Inflammatory macrophage treated with lipopolysaccharide for 1 hour (primary cell): ENCODE data around the gene FOXQ1.
A peak's percentile ranks its signal among the peaks of the same experiment; 100 is the strongest.
"Not testable (repeated sequence)": the region's sequence is repeated elsewhere in the genome, so short reads cannot be mapped to it uniquely, and the experiment has no call there.

Experiments used
- DNase-seq, 2 donors: peaks; one replicate each; pipeline ENCODE4 v3.0.0-alpha.2; 2020 to 2022

Gene FOXQ1

DNA sequence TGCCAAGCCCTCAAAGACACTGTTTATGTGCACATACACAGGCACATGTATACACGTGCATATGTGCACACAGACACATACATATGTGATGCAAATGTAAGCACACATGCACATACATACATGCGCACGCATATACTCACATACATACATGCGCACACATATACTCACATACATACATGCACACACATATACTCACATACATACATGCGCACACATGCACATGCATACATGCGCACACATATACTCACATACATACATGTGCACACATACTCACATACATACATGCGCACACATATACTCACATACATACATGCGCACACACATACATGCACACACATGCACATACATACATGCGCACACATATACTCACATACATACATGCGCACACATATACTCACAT, 20.5 kb upstream of the FOXQ1 start:
- no peak for DNase-seq

- DNase-seq, result no peak
Measured at GRCh38 chr6:1295420-1295819, 16.5 kb upstream of the FOXQ1 start.

- DNase-seq, result no peak
Measured at GRCh38 chr6:1296079-1296478, 15.8 kb upstream of the FOXQ1 start.

DNA sequence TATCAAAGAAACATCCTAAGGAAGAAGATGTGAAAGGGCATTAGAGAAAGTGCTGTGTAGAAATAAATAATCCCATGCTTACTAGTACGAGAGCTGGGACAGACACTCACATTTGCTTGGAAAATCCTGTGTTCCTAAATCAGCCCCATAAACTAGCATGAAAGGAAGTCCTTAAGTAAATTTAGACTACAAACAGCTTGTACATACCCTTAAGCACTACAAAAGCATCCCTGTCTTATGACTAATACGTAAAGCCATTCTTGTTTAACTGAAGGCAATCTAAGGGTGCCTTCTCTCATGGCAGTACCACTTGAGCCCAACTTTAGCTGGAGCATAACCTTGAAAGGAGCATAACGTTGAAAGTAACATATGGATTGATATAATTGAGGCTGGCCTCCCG, 15.4 kb upstream of the FOXQ1 start:
- DNase-seq, result no peak

- no peak for DNase-seq
Measured at GRCh38 chr6:1297746-1298145, 14.2 kb upstream of the FOXQ1 start.

GRCh38 chr6:1298768-1299167, 13.1 kb upstream of the FOXQ1 start:
- DNase-seq, result no peak

GRCh38 chr6:1306133-1306532, 5.8 kb upstream of the FOXQ1 start:
- DNase-seq, result no peak

DNA sequence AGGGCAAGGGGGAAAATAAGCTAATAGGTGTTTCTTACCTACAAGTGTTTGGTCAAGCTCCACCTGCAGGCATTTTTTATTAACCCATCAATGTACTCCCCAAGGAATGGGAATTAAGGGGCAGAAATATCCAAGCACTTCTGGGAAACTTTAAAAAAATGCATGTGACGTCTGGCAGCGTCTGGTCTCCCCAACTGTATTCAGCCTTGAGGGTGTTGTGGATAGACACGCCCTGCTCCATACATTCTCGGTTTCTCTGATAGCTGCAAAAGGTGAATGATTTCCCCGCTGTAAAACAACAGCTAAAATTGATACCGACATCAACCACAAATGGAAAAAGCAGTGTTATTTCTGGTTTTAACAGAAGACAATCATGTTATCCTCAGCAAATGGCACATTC, 2.5 kb upstream of the FOXQ1 start:
- DNase-seq, result no peak

DNA sequence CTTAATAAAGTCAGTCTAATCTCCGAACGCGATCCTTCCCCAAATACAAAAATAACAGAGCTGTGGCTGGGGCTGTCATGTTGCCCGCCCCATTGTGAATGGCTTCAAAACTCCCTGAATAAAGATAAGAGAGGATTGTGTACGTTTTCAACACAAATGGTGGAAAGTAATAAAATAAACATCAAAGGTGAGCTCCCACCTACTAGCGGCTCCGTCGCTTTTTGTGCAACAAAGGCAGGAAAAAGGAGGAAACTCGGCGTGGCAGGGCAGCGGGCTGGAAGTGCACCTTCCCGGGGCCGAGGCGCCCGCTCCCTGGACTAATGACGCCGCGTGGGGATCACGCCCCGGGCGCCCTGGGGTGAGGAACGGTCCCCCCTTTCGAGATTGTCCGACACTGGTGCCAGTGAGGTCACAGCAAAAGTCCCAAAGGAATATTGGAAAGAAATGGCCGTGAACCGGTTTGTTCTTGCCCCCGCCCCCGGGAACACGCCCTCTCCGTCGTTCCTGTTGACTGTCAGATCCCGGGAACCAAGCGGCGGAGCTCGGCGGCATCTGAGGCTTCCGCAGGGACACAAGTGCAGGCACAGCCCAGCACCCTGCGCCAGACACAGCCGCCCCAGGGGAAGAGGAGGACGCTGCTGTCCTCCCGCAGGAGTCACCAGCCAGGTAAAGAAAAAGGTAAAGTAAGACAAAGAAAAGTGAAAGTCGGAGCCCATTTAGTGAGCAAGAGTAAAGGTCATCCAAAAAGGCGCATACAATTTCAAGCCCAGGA, 1.1 kb upstream of the FOXQ1 start:
- DNase-seq, result no peak

DNA sequence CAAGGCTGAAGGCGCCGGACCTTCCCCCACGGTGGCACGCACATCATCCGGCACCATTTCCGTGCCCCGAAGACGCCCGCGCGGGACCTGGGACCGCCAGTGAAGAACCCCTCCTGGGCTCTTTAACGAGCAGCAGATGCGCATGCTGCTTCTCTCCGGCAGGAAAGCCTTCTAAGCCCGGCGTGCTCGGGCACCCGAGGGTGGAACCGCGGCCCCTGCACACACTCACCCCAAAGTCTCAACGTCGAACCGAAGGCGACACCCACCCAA, 240 bp downstream of the FOXQ1 start:
- DNase-seq, result no peak

DNA sequence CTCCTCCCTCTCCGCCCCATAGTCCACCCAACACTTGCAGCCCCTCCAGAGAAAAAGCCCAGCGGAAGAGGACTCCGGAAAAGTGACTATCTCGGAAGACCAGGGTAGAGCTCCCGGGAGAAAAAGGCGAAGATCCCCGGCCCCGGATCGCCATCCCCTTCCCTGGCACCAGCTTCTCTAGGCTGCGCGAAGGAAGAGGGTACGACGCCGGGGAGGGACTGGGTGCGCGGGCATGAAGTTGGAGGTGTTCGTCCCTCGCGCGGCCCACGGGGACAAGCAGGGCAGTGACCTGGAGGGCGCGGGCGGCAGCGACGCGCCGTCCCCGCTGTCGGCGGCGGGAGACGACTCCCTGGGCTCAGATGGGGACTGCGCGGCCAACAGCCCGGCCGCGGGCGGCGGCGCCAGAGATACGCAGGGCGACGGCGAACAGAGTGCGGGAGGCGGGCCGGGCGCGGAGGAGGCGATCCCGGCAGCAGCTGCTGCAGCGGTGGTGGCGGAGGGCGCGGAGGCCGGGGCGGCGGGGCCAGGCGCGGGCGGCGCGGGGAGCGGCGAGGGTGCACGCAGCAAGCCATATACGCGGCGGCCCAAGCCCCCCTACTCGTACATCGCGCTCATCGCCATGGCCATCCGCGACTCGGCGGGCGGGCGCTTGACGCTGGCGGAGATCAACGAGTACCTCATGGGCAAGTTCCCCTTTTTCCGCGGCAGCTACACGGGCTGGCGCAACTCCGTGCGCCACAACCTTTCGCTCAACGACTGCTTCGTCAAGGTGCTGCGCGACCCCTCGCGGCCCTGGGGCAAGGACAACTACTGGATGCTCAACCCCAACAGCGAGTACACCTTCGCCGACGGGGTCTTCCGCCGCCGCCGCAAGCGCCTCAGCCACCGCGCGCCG, 822 bp downstream of the FOXQ1 start:
- DNase-seq, result peak; percentile 16 to 46

- no peak for DNase-seq
Measured at GRCh38 chr6:1313384-1313766, 1.5 kb downstream of the FOXQ1 start.

- no peak for DNase-seq
Measured at GRCh38 chr6:1313767-1314503, 2.0 kb downstream of the FOXQ1 start.

GRCh38 chr6:1314617-1315016, 2.7 kb downstream of the FOXQ1 start:
- no peak for DNase-seq

- no peak for DNase-seq
Measured at GRCh38 chr6:1315201-1315559, 3.3 kb downstream of the FOXQ1 start.

- DNase-seq, result no peak
Measured at GRCh38 chr6:1315560-1316386, 3.9 kb downstream of the FOXQ1 start.

DNA sequence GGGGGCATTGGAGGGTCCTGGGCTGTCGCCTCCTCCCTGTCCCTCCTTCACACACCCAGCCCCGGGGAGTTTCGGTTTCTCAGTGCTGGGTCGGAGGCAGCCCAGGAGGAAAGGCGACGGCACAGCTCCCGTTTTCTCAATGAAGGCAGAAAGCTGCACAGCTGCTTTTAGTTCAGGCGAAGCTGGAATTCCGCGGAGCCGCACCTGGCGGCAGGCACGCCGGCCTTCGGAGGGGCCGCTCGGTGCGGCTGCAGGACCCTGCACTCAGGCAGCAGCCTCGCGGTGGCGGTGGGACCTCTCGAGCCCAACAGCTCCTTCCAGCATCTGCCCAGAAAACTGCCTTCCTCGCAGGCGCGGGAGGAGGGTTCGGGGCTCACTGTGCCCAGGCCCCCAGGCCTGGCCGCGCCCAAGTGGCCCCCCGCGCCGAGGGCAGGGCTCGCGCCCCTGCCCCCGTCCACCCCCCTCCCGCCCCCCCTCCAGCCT, 4.6 kb downstream of the FOXQ1 start:
- DNase-seq, result peak in 1 of 2 donors; percentile 19

DNA sequence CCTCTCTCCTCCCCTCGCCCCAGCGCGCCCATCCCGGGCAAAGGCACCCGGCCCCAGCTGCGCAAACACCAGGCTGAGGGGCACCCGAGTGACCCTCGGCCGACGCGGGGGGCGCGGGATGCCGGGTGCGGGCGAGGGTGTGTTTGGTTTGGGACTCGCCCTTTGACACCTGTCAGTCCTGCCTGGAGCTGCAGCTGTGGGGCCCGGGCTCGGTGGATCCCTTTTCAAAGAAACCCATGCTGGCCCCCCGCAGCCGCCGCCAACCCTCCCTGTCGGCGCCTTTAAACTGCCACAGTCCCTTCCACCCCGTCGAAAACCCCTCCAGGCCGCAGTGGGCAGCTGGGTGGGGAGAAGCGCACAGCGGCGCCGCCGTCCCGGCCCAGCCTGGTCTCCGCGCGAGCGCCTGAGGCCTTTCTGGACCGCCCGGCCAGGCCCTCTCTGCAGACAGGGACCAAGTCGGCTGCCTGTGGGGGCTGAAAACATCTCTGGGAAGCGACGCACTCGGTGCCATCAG, 5.5 kb downstream of the FOXQ1 start:
- DNase-seq, result no peak

DNA sequence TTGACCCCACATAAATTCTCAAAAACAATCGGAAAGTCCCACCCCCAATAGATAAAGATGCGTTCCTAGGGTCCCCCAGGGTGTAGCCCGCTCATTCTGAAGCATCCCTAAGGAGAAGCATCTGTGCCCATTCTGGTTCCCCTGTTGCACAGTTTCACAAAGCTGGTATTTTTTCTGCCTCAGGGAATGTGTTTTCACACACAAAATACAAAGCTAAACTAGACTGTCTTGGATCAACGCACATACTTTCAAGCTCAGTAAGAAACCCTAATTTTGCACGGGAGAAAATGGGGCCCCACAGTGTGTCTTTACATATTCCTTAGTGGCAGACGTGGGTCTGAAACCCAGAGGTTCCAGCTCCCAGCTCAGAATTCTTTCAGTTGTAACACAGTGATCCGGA, 6.1 kb downstream of the FOXQ1 start:
- no peak for DNase-seq

- not testable (repeated sequence) for DNase-seq
Measured at GRCh38 chr6:1318584-1318983, 6.7 kb downstream of the FOXQ1 start.

DNA sequence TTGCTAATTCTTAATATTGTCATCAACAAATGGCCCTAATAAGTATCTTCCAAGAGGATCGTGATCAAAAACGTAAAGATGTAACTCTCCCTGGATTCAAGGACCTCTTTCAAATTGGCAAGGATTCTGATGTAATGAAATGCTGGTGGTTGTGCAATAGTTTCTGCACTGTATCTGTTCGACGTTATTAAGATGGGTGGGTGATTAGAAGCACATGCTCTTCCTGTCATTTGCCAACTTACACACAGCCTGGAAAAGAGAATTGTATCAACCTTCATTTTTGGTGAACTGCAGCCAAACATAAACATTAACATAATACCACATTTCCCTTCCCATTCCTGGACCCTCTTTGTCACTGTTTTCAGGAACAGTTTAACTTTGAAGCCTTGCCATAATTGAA, 9.8 kb downstream of the FOXQ1 start:
- DNase-seq, result no peak

- DNase-seq, result no peak
Measured at GRCh38 chr6:1322156-1322555, 10.3 kb downstream of the FOXQ1 start.
